ENCODE measurements around the gene PLIN4.

DNA sequence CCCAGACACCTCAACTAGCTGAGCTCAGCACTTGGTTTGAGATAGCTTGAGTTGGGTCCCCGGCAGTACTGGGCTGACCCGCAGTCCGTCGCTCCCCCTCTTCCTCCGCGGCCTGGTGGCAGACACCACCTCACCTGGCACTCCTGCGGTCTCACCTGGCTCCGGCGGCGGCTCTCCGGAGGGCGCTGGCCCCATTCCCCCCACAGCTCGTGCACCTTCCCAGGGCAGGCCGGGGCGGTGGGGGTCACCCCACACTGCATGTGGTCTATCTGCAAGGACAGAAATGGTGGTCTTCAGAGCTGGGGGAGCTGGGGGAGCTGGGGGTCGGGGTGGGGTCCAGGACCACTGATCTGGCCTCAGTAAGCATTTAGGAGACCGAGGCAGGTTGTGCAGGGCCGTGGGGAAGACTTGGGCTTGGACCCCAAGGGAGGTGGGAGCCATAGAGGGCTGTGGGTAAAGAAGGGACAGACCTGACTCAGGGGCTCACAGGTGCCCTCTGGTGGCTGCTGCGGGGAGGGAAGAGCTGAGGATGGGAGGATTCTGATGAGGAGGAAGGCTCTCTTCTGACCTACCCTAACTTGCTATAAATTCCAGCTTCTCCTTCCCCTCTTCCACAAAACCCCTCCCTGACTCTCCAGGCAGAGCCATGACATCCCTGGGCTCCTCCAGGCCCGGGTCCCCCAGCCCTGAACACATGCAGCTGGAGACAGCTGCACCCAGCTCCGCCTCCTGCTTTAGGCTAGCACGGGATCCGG lies 6.7 kb upstream of the PLIN4 start:
- TF ChIP-seq, protein P1, sequence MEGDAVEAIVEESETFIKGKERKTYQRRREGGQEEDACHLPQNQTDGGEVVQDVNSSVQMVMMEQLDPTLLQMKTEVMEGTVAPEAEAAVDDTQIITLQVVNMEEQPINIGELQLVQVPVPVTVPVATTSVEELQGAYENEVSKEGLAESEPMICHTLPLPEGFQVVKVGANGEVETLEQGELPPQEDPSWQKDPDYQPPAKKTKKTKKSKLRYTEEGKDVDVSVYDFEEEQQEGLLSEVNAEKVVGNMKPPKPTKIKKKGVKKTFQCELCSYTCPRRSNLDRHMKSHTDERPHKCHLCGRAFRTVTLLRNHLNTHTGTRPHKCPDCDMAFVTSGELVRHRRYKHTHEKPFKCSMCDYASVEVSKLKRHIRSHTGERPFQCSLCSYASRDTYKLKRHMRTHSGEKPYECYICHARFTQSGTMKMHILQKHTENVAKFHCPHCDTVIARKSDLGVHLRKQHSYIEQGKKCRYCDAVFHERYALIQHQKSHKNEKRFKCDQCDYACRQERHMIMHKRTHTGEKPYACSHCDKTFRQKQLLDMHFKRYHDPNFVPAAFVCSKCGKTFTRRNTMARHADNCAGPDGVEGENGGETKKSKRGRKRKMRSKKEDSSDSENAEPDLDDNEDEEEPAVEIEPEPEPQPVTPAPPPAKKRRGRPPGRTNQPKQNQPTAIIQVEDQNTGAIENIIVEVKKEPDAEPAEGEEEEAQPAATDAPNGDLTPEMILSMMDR (IDR thresholded peaks at IDR 0.05), result peak; percentile 19 to 55 (median 46)
- no peak for TF ChIP-seq POLR2AphosphoS5 (IDR thresholded peaks at IDR 0.05)

Measured in prostate gland (tissue), 2 donors.